Embryonic facial prominence (tissue), 1 donor: ENCODE data around the gene CEP44.
"Not testable (repeated sequence)": the region's sequence is repeated elsewhere in the genome, so short reads cannot be mapped to it uniquely, and the experiment has no call there.

Source experiments
- DNase-seq: peaks from one replicate; pipeline ENCODE4 v3.0.0-alpha.2; 2016; ENCODE audit errors: extremely low spot score

CEP44 gene

DNA sequence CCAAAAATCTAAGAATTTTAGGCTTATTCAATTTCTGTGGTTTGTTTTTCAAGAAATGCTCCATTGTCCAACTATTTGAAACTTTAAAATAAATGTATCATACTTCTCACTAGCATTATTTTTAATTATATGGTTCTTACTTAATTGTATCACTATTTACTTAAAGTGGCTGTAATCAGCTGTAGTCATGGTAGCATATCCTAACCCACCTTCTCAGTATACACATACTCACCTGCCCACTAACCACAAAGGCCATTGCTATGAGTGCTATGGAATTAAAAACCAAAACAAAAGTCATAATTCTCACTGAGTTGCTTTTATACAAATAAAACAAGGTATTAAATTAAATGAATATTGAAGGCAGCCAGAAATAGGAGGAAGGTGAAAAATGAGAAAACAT is 5.2 kb upstream of the CEP44 start:
- no peak for DNase-seq

DNA sequence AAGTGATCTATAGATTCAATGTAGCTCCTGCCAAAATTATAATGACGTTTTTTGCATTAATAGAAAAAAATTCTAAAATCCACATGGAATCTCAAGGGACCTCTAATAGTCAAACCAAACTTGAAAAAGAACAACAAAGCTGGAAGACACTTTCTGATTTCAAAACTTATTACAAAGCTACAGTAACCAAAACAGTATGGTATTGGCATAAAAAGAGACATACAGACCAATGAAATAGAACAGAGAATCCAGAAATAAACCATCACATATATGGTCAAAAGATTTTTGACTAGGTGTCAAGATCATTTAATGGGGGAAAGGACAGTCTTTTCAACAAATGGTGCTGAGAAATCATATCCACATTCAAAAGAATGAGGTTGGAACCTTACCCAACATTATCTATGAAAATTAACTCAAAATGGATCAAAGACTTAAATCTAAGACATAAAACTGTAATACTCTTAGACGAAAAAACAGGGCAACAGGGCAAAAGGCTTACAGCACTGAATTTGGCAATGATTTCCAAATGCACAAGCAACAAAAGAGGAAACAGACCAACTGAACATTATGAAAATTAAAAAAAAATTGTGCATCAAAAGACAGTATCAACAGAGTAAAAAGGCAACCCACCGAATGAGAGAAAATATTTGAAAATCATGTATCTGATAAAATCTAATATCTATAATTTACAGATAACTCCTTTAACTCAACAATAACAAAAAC is 4.1 kb upstream of the CEP44 start:
- no peak for DNase-seq

DNA sequence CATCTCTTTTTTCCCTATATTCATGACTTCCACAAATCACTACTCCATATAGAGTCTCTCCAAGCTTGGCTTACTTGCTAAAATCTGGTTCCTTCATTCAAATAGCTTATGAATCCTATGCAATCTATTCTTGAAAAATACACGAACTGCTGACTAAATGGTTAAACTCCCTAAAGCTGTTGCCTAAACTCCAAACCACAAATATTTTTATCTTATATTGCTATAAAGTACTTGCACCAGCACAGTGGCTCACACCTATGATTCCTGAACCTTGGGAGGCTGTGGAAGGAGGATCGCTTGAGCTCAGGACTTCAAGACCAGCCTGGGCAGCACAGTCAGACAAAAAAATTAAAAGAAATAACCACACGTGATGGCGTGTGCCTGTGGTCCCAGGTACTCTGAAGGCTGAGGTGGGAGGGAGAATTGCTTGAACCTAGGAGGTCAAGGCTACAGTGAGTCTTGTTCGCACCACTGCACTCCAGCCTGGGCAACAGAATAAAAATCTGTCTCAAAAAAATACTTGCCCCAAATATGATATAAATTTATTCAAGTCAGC is 2.5 kb upstream of the CEP44 start:
- no peak for DNase-seq

DNA sequence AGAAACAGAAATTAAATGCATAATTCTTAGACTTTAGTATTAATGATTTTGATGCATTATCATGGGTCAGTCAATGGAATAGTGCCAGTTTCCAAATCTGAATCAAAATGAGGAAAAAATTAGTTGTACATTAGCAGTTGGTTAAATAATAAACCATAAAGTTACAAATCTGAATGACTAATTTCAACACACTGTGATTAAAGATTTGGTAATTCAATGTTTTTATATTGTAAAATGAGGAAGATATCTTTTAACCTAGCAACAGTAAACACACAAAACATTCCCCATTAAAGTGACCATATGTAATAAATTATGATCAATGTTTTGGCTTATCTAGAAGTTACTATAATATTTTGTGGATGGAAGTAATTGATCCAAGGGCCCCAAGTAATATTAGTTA is 1.8 kb upstream of the CEP44 start:
- DNase-seq = no peak

DNA sequence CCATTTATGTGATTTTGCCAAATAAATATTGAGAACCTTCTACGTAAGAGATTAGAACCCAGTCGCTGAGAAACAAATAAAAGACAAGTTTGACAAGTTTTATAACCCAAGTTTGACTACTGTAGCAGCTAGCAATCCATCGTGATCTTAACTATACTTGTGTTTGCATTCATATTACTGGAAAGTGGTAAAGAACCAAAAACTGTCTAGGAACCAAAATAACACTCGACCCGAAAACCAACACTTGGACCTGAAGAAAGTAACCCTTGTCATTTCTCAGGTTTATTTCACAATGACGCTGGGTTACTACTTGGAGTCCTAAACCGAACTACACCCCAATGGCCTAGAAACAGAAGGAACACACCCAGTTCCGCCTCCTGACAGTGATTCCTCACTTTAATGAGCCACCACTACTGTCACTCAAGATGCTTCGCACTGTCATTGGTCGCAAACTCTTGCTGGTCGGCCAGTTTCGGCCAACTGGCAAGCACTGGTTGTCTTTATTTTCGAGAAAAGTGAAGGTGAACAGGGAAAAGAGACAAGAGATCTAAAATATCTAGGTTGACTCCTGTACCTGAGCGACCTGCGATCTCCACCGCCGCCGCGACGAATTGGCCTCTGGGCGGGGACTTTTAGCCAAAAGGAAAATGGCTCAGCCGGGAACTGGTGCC is 740 bp upstream of the CEP44 start:
- peak; percentile 78 for DNase-seq

DNA sequence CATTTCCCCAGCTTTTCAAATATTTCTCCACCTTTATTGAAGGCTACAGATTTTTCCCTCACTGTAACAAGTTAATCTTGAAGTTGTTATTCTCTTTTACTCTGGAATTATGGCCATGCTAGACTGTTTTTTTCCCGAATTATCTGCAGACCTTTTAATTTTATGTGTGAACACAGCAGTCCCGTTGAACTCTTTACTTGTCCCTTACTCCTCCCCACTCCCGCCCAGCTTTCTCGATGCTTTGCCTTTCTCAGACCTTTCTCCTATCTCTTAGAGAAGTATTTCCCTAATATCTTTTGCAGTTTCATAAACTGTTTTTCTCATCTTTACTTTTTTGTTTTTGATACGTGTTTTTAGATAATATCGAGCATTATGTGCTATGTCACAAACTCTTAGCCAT is 776 bp downstream of the CEP44 start:
- no peak for DNase-seq

DNA sequence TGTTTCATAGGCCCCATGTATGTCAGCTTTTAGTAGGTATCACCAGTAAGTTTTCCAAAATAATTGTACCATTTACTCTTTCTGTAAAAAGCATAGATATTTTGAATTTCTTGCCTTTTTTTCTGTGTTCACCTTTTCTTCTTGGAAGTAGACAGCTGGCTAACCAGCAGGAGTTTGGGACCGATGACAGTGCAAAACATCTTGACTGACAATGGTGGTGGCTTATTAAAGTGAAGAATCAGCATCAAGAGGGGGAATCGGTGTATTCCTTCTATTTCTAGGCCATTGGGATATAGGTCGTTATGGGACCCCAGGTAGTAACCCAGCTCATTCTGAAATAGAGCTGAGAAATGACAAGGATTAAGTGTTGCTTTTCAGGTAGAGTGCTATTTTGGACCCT is 3.2 kb downstream of the CEP44 start:
- DNase-seq = no peak

DNA sequence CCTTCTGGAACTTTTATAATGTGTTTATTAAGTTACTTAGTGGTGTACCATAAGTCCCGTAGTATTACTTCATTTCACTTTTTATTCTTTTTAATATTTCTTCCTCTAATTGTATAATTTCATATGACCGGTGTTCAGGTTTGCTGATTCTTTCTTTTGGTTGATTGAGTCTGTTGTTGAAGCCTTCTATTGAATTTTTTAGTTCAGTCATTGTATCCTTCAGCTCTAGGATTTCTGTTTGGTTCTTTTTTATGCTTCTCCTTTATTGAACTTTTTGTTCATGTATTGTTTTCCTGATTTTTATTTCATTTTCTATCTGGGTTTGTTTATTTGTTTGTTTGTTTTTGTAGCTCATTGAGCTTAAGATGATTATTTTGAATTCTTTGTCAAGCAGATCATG is 8.8 kb downstream of the CEP44 start:
- DNase-seq = no peak

DNA sequence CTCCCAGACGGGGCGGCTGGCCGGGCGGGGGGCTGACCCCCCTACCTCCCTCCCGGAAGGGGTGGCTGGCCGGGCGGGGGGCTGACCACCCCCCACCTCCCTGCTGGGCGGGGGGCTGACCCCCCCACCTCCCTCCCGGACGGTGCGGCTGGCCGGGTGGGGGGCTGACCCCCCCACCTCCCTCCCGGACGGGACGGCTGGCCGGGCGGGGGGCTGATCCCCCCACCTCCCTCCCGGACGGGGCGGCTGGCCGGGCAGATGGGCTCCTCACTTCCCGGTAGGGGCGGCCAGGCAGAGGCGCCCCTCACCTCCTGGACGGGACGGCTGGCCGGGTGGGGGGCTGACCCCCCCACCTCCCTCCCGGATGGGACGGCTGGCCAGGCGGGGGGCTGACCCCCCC is 10.9 kb downstream of the CEP44 start:
- DNase-seq = not testable (repeated sequence)

DNA sequence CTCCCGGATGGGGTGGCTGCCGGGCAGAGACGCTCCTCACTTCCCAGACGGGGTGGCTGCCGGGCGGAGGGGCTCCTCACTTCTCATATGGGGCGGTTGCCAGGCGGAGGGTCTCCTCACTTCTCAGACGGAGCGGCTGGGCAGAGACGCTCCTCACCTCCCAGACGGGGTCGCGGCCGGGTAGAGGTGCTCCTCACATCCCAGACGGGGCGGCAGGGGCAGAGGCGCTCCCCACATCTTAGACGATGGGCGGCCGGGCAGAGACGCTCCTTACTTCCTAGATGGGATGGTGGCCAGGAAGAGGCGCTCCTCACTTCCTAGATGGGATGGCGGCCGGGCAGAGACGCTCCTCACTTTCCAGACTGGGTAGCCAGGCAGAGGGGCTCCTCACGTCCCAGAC is 11.4 kb downstream of the CEP44 start:
- DNase-seq = not testable (repeated sequence)

DNA sequence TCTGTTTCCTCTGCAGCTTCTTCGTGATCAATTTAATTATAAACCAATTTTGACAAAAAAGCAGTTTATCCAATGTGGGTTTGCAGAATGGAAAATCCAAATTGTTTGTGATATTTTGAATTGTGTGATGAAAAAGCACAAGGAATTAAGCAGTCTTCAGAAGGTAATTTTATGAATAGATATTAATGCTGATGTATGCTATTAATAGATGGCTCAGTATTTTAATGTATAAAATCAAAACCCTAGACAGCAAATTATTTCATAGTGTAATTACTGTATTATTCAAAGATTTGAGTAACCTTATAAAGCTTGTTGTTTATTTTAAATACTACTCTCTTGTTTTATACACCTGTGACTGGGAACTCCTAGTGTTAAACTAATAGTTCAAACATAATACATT is 20.0 kb downstream of the CEP44 start:
- no peak for DNase-seq

DNA sequence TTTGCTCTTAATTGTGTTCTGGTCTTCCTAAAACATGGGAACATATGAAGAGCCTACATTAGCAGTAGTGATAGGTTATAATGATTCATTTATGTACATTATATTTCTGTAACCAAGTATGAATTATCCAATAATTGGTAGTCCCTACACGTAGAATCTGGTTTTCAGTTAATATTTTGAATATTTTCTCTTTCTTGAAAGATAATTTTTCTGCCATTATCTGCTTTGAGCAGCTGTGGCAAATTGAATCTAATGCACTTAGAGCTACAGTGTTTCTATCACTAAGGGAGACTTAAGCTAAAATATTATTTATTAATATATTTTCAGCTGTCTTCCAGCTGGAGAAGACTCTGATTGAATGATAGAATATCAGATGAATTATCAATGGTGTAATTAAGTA is 21.0 kb downstream of the CEP44 start:
- DNase-seq = no peak

DNA sequence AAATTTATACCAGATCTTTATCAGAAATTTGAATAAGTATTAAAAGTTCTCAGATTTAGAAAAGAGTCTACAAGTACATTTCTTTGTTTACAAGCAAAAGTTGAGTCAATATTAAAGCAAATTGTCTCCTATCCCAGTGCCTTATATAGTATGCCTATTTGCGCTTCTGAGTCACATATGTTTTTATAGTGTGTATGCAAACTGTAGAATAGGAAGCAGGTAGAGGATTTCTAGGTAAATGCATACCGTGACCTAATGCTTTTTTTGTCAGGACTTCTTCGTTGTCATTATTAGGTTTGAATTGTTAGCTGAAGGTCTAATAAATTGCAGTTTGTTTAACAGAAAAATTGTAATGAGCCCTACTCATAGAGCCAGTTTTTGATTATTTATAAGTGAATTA is 22.2 kb downstream of the CEP44 start:
- DNase-seq = no peak

DNA sequence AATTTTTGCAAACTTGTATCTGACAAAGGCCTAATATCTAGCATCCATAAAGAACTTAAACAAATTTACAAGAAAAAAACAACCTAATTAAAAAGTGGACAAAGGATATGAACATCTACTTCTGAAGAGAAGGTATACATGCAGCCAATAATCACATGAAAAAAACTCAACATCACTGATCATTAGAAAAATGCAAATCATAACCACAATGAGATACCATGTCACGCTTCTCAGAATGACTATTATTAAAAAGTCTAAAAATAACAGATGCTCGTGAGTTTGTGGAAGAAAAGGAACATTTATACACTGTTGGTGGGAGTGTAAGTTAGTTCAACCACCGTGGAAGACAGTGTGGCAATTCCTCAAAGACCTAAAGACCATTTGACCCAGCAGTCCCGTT is 24.0 kb downstream of the CEP44 start:
- no peak for DNase-seq

DNA sequence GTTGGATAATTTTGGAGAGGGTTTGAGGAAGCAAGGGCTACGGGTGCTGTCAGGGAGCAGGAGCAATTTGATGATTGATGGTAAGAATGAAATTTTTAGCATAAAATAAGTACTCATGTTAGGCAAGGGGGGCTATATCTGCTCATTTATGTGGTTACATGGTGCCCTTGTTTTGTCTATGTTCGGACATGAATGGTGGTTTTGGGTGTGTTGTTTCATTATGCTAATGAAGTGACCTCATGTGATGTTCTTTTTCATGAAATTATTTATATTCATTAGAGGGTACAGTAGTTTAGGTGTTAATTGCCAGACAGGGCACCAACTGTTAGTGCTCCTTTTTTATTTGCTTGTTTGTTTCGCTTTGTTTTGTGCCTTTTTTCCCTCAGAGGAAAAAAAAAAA is 29.3 kb downstream of the CEP44 start:
- no peak for DNase-seq

DNA sequence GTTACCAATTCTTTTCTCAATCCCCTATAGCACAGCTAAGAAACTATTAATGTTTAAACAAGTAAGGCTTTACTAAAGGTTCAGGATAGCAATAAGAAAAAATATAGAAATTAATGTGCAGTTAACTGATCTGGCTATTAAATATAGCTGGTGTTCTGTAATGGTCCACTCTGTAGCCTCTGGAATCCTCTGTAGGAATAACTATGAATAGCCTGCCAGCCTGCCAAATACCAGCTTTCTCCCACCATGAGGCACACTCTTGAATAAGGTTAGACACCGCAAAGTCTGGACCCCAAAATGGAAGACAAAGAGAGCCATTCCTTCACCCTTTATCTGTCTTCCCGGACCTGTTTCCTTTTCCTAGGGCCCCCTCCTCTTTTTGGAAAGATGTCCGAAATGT is 30.6 kb downstream of the CEP44 start:
- no peak for DNase-seq

DNA sequence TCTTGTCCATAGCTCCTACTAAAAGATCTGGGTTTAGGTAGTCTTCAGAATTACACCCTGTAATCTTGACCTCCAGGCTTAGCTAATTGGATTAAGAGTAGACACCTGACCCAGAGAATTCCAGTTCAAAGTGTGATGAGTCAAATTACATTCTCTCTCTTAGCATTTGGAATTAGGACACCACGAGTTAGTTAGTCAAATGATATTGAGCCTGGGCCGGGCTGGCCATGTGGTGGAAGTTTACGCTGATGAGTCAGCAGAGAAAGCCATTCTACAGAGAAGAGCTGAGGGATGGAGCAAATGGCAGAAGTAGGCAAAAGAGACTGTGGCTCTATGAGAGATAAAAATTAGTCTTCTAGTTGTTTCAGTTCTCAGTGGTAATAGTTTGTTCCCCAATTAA is 31.1 kb downstream of the CEP44 start:
- no peak for DNase-seq

DNA sequence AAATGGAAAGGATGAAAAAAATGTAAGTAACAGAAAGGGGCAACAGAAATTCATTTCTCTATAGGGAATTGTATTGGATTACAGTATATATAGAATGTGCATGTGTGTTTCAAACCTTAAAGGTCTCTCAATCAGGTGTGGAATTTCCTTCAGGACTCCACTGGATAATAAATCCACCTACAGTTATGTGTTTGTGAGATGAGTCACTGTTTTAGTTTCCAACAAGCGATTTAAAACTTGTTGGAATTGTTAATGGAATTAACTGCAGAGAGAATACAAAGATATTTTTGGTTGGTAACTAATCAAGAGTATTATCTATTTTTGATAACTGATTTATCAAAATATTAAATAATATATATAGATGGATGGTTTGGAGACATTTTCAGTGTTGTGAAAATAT is 32.8 kb downstream of the CEP44 start:
- no peak for DNase-seq

DNA sequence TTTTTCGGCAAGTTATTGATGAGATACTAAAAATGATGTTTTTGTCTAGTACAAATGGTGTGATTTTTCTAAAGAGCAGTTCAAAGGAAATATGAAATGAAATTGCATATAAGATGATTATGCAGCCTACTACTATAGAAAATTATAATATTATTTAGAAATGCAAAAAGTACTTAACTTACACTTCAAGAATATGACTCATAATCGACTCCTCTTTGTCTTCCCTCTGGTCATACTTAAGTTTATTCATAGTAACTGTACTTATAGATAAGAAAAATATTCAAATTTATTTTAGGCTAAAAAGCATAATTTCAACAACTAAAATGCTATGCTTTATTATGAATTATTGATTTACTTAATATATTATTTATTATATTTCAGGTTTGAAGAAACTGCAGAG is 33.2 kb downstream of the CEP44 start:
- DNase-seq = no peak

DNA sequence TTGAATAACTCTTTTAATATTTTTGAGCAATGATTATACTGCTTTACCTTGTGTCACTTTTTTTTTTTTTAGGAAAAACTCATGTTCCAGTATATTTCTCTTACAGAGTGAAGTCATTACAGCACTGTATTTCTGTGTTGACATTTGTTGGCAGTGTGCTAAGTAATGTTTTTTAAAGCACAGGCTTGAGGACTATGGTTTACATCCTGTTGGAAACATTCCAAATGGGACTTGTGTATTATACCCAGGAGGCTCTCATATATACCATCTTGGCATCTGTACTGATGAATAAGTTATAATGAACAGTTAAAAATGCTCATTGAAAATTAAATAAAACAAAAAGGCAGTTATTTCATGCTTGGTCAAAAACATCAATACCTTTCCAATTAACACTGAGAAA is 33.8 kb downstream of the CEP44 start:
- no peak for DNase-seq

DNA sequence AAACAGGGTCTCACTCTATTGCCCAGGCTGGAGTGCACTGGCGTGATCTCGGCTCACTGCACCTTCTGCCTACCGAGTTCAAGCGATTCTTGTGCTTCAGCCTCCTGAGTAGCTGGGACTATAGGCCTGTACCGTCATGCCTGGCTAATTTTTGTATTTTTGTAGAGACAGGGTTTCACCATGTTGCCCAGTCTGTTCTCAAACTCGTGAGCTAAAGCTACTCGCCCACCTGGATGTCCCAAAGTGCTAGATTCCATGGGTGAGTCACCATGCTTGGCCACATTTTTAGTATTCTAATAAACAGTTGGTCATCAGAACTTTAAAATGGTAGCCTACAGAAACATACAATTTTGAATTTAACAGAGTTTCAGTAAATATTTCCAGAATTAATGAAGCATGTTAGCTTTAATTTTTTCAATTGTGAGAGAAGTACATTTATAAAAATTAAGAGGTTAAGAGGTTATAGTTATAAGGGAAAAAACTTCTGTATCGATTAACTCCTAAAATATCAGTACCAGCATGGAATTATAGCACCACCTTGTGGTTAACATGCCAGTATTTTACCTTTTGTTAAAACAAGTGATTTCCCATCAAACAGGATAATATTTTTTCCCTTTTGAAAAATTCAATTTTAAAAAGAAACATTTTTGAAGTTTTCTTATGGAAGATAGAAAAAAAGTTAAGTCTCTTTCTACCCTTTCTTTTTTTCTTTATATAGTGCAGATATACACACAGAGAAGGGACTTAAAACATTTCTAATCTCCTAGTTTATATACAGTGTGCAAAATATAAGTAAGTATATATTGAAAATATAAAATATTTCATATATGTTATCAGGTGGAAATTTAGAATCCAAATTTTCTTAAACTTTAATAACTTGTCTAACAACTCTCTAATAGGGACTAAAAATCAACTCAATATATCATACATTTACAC is 35.4 kb downstream of the CEP44 start:
- DNase-seq = peak; percentile 8

DNA sequence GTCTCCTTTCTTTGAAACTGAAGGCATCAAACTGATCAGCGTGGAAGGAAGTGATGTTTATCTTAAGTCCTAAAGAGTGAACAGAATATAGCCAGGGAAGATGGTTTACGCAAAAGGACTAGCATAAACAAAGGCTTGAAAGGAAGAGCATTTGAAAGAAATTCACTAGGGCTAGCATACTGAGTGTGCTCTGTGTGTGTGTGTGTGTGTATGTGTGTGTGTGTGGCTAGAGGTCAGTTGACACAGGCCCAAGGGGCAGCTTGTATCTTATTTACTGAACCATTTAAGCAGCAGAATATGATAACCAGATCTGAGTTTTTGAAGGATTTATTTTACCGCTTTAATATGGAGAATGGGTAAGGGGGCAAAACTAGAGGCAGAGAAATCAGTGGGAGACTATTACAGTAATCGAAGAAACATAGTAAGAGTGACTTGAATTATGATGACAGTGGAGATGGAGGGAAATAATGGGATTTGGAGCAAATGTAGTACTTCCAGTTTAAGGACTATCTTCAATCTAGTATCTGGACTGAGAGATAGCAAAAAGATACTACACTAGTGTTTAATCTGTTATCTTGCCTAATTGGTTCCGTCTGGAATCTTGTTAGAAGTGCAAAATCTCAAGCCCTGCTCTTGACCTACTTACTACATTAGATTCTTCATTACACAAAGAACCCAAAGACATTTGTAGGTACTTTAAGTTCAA is 36.9 kb downstream of the CEP44 start:
- DNase-seq = no peak
